ENCODE results near the gene SNX11. TPM values are rescaled to one million over a fixed set of nuclear protein-coding genes. Genes with fewer than 3 reads are reported as not detected.
A peak's percentile ranks its signal among the peaks of the same experiment; 100 is the strongest.

Gene SNX11
- total and polyA plus RNA-seq, 2 of the 8 experiments (the other 6 are each of a cell fraction or from before 2014, with no cell fraction given), result 21.1 to 21.4 TPM

- TF ChIP-seq CHD7 (IDR thresholded peaks at IDR 0.05; ENCODE audit: insufficient replicate concordance, low read length) (no peak), TCF12 (IDR thresholded peaks at IDR 0.05; ENCODE audit: low read depth, low read length) (no peak), ATF2 (IDR thresholded peaks at IDR 0.05; ENCODE audit: low read length) (no peak), EZH2 (IDR thresholded peaks at IDR 0.05; ENCODE audit: low read depth, low read length, severe bottlenecking) (no peak), POLR2A (IDR thresholded peaks at IDR 0.05; ENCODE audit: control extremely low read depth in 1 of 2, low read depth in 2 of 2, low read length in 2 of 2) (peak in 1 of 2 experiments; percentile 41; a peak in 1 of 3 replicates), POU5F1 (IDR thresholded peaks at IDR 0.05; ENCODE audit: low read depth, low read length) (no peak), CHD2 (IDR thresholded peaks at IDR 0.05; ENCODE audit: low read length) (peak; percentile 73), YY1 (IDR thresholded peaks at IDR 0.05; ENCODE audit: low read depth, low read length) (peak; percentile 4; the same call in 1 of the 2 replicates)
These were observed at the start of gene SNX11 (continued) for GRCh38 chr17:48107137-48108055.
